K562 (cell line): ENCODE measurements around the gene SYNE2. TPM values are rescaled to one million over a fixed set of nuclear protein-coding genes. Genes with fewer than 3 reads are reported as not detected.

ENCODE experiments used
- ATAC-seq: fragments of 200-7000 bp; cut with Tn5 transposase; 3 replicates; pipeline ENCODE4 v1.9.1; 2020; ENCODE audit warnings: moderate library complexity
- BruUV-seq: library from RNA; stranded (reverse); fragments of 400-500 nt; replicated peaks from 2 replicates; lab custom pipeline; 2021; lab: Mats Ljungman, UMichigan
- CTCF ChIA-PET: fragments of 300-600 bp; formaldehyde crosslinking; extraction: SDS; loops from one replicate; lab custom pipeline; 2021; ENCODE audit warnings: low intra/inter-chr PET ratio; lab: Yijun Ruan, JAX
- POLR2A ChIA-PET: fragments of 300-600, 350-650 bp; sonication (Branson Sonifier 250); formaldehyde crosslinking; extraction: SDS; loops from one replicate; lab custom pipeline; 2021; ENCODE audit warnings: antibody characterized with exemption, inconsistent platforms; lab: Yijun Ruan, JAX
- DNase-seq, 4 experiments: peaks; one replicate each; pipeline versions ENCODE4 v3.0.0 to v3.0.0-alpha.2; 2011 to 2018; ENCODE audit warnings: low spot score in 3 of 4, mixed read lengths in 3 of 4; ENCODE audit errors: extremely low read depth in 1 of 4
- FAIRE-seq: peaks from 2 replicates; lab custom pipeline; 2011; peaks lifted over from hg19 to GRCh38; lab: Jason Lieb, UNC
- H2AFZ ChIP-seq: 2 replicates; pipeline ENCODE4 v1.6.0; 2011; ENCODE audit warnings: low read depth, low read length, control low read depth, inconsistent platforms
- H3K27ac ChIP-seq: fragments of 200-600 bp; 3 replicates; pipeline ENCODE4 v1.8.0; 2011; ENCODE audit warnings: low read depth, mild to moderate bottlenecking, control low read depth, inconsistent platforms, low read length, moderate library complexity, mixed read lengths; ENCODE audit errors: extremely low read depth
- H3K27me3 ChIP-seq, 2 experiments: fragments of 300-600 bp in 1 of 2; 2 replicates in 1 of 2; 3 replicates in 1 of 2; pipeline versions ENCODE4 v1.6.0 to v1.8.0; 2011; ENCODE audit warnings: inconsistent platforms in 2 of 2, low read length in 2 of 2, mild to moderate bottlenecking in 1 of 2, mixed read lengths in 1 of 2, moderate library complexity in 1 of 2; ENCODE audit not compliant: control insufficient read depth in 2 of 2, insufficient read depth in 2 of 2
- H3K36me3 ChIP-seq: fragments of 300-600 bp; 3 replicates; pipeline ENCODE4 v1.8.0; 2011; ENCODE audit warnings: mild to moderate bottlenecking, low read length, inconsistent platforms; ENCODE audit not compliant: control insufficient read depth, insufficient read depth
- H3K4me1 ChIP-seq, 2 experiments: fragments of 200-600 bp in 1 of 2; replicated peaks in 1 of 2; 2 replicates in 1 of 2; 3 replicates in 1 of 2; pipeline versions ENCODE4 v1.5.1 to v1.8.0; 2011; ENCODE audit warnings: inconsistent platforms in 2 of 2, low read length in 2 of 2, mild to moderate bottlenecking in 1 of 2, mixed read lengths in 1 of 2, moderate library complexity in 1 of 2; ENCODE audit not compliant: control insufficient read depth in 2 of 2, insufficient read depth in 2 of 2
- H3K4me2 ChIP-seq: 2 replicates; pipeline ENCODE4 v1.6.1; 2011; ENCODE audit warnings: low read length, control low read depth, inconsistent platforms, mixed read lengths; ENCODE audit not compliant: insufficient read depth
- H3K4me3 ChIP-seq: fragments of 200-600 bp; sonication (generic), shearing (Covaris generic); 2 replicates; pipeline ENCODE4 v1.5.1; 2016; ENCODE audit warnings: control low read depth, inconsistent platforms
- H3K79me2 ChIP-seq: fragments of 200-600 bp; 3 replicates; pipeline ENCODE4 v1.8.0; 2011; ENCODE audit warnings: low read length, inconsistent platforms; ENCODE audit not compliant: control insufficient read depth, insufficient read depth
- H3K9ac ChIP-seq, 2 experiments: 2 replicates each; pipeline versions ENCODE4 v1.6.0 to v1.6.1; 2011; ENCODE audit warnings: low read depth in 2 of 2, low read length in 2 of 2, control low read depth in 1 of 2, inconsistent platforms in 1 of 2, mild to moderate bottlenecking in 1 of 2, mixed read lengths in 1 of 2; ENCODE audit not compliant: insufficient read depth in 1 of 2
- H3K9me1 ChIP-seq: one replicate; pipeline ENCODE4 v1.6.0; 2011; ENCODE audit warnings: inconsistent platforms, mild to moderate bottlenecking, low read length, moderate library complexity; ENCODE audit not compliant: control insufficient read depth, insufficient read depth
- H3K9me3 ChIP-seq: replicated peaks from 2 replicates; pipeline ENCODE4 v1.5.1; 2011; ENCODE audit warnings: low read depth, low read length, inconsistent platforms; ENCODE audit not compliant: control insufficient read depth, insufficient read depth
- H4K20me1 ChIP-seq: replicated peaks from 2 replicates; pipeline ENCODE4 v1.6.1; 2011; ENCODE audit warnings: low read length, inconsistent platforms, mixed read lengths; ENCODE audit not compliant: control insufficient read depth, insufficient read depth
- CEBPG ChIP-seq, 3 experiments: fragments of 200-800 bp in 1 of 3; sonication (Bioruptor generic) in 1 of 3; sonication (generic) in 1 of 3; formaldehyde crosslinking in 1 of 3; IDR thresholded peaks in 2 of 3; conservative IDR thresholded peaks in 1 of 3; 2 replicates each; pipeline versions ENCODE4 v1.6.1 to v1.8.0; 2016 to 2022; ENCODE audit warnings: missing compliant biosample characterization in 2 of 3, missing genetic modification characterization in 2 of 3, mild to moderate bottlenecking in 1 of 3, missing genetic modification reagents in 1 of 3
- GTF2F1 ChIP-seq: IDR thresholded peaks from 2 replicates; pipeline ENCODE4 v1.6.1; 2011; ENCODE audit warnings: low read depth, low read length, improper control_type of control experiment
- NRF1 ChIP-seq, 2 experiments: fragments of 450-650 bp; IDR thresholded peaks in 1 of 2; conservative IDR thresholded peaks in 1 of 2; 2 replicates each; pipeline ENCODE4 v1.6.1; 2014; ENCODE audit warnings: mild to moderate bottlenecking in 2 of 2
- PURB ChIP-seq: sonication (generic); formaldehyde crosslinking; IDR thresholded peaks from 2 replicates; pipeline ENCODE4 v1.9.0; 2021; ENCODE audit warnings: low read depth, mild to moderate bottlenecking, missing genetic modification reagents
- RUNX1 ChIP-seq: sonication (generic); IDR thresholded peaks from 2 replicates; pipeline ENCODE4 v1.6.1; 2016; ENCODE audit warnings: antibody characterized with exemption, low read depth
- TARDBP ChIP-seq: fragments of 450-650 bp; IDR thresholded peaks from 2 replicates; pipeline ENCODE4 v1.6.1; 2016
- ZBTB26 ChIP-seq: fragments of 450-650 bp; formaldehyde crosslinking; IDR thresholded peaks from 2 replicates; pipeline ENCODE4 v1.4.0; 2022; ENCODE audit warnings: missing genetic modification characterization
- ZFP36 ChIP-seq: fragments of 150-350 bp; IDR thresholded peaks from 2 replicates; pipeline ENCODE4 v1.6.1; 2018; ENCODE audit warnings: low read length, low read depth; ENCODE audit not compliant: partially characterized antibody
- ZNF766 ChIP-seq: fragments of 200-800 bp; sonication (Bioruptor generic); conservative IDR thresholded peaks from 2 replicates; pipeline ENCODE4 v1.6.1; 2016; ENCODE audit warnings: missing genetic modification characterization, missing compliant biosample characterization
- ZSCAN32 ChIP-seq: fragments of 450-650 bp; formaldehyde crosslinking; IDR thresholded peaks from 2 replicates; pipeline ENCODE4 v1.4.0; 2020; ENCODE audit warnings: mild to moderate bottlenecking, moderate library complexity
- WGBS: fragments of 100-300 bp; shearing (Covaris generic); methylation state at CpG from one replicate; pipeline ENCODE4 v1.1.6; 2016; ENCODE audit warnings: low coverage, mixed read lengths; ENCODE audit not compliant: insufficient coverage; ENCODE audit errors: missing lambda C conversion rate; 5-methylcytosine and 5-hydroxymethylcytosine counted together
- in situ Hi-C: fragments of 300-500 bp; cut with MboI; formaldehyde crosslinking; loops from 4 replicates; pipeline ENCODE4 v1.15.0; 2018; ENCODE audit warnings: inconsistent platforms, mixed read lengths
- intact Hi-C: fragments of 100-400 bp; cut with micrococcal nuclease; formaldehyde crosslinking; loops from 2 replicates; pipeline ENCODE4 v1.14.2; 2022
- polyA plus RNA-seq, 8 experiments: library from polyadenylated mRNA; depleted of rRNA in 4 of 8; stranded (reverse) in 5 of 8; unstranded in 3 of 8; fragments of >200 nt; fragmentation: Nextera tagmentation in 2 of 8; fragmentation: Illumina TruSeq in 1 of 8; extraction: Ambion mirVana in 2 of 8; extraction: Trizol in 1 of 8; gene quantifications; 2 replicates each; pipeline versions ENCODE4 v1.2.1 to v1.2.3, GENCODE V29; 2011 to 2014; ENCODE audit warnings: inconsistent platforms in 1 of 8, missing spikeins in 1 of 8
- total RNA-seq, 7 experiments: library from RNA; depleted of rRNA in 6 of 7; stranded (reverse); fragments of >200 nt in 6 of 7; fragmentation: Illumina TruSeq in 2 of 7; extraction: Trizol in 2 of 7; gene quantifications; 2 replicates each; pipeline versions ENCODE4 v1.2.1 to v1.2.3, GENCODE V29; 2011 to 2021; ENCODE audit warnings: low replicate concordance in 1 of 7

The SYNE2 gene
- total and polyA plus RNA-seq, 9 of the 15 experiments (the other 6 are each of a cell fraction or from before 2014, with no cell fraction given) = 0.06 to 0.53 (median 0.11) TPM

GRCh38 chr14:64255756-64256155 is 403.0 kb downstream of the SYNE2 start (continued):
- no peak for TF ChIP-seq ZNF766 (CRISPR knock-in tag)

GRCh38 chr14:64260418-64260817 is 407.6 kb downstream of the SYNE2 start:
- no peak for DNase-seq
- Histone ChIP-seq H3K9ac (no peak overlapping the region), H3K27ac (no peak overlapping the region), H3K4me1 (no peaks in the 10 kb centered on the region), H3K4me2 (no peak overlapping the region), H3K9me1 (no peaks in the 10 kb centered on the region), H3K27me3 (no peaks in the 10 kb centered on the region), H3K36me3 (no peaks in the 10 kb centered on the region), H4K20me1 (no peaks in the 10 kb centered on the region), H3K9me3 (no peaks in the 10 kb centered on the region), H2AFZ (no peak overlapping the region), H3K79me2 (no peaks in the 10 kb centered on the region), H3K4me3 (no peak overlapping the region)
- WGBS = 85% methylated on average over 7 of the region's 21 CpGs
- TF ChIP-seq ZBTB26 (no peak), GTF2F1 (no peak), RUNX1 (no peak), NRF1 (conservative IDR thresholded peaks at IDR 0.05 in 1 of 2, IDR thresholded peaks at IDR 0.05 in 1 of 2) (no peak), TARDBP (no peak), PURB (CRISPR knock-in tag) (no peak), CEBPG (CRISPR knock-in tag; IDR thresholded peaks at IDR 0.05) (no peak), CEBPG (tag; conservative IDR thresholded peaks at IDR 0.05 in 1 of 2, IDR thresholded peaks at IDR 0.05 in 1 of 2) (no peak), ZFP36 (no peak), ZSCAN32 (no peak)
- no TSS peak for BruUV-seq
- in situ Hi-C loops (no loop called here), intact Hi-C loops (no loop called here)
- CTCF ChIA-PET = no interaction called here
- no peak for ATAC-seq
- POLR2A ChIA-PET = no interaction called here
- FAIRE-seq = no peak
